Measurements from ENCODE around the gene DMBX1.

DNA sequence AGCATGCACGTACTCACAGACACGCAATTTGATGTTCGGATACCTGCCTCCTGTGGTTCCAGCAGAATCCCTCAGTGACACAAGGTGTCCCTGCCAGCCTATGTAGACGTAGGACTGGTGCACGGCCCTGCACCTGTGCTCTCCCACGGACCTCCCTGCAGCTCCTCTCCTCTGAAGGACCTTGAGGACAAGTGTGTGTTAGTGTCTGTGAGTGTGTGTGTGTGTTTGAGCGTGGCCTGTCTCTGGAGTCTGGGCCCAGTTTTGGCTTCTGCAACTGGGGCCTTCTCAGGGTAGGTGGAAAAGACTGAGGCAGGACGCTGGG is 22.5 kb upstream of the DMBX1 start:
- TF ChIP-seq POLR2A (IDR thresholded peaks at IDR 0.05; ENCODE audit: low read length) (no peak), GATA1 (IDR thresholded peaks at IDR 0.05; ENCODE audit: low read depth, low read length) (no peak)
